ENCODE data around the gene PSD.
A peak's percentile ranks its signal among the peaks of the same experiment; 100 is the strongest.

Gene PSD

GRCh38 chr10:102395400-102396316, 22.9 kb downstream of the PSD start, which contains the start of gene NFKB2:
Gene NFKB2, plus strand, starts transcription at chr10:102395705. Its CDS starts 255 bp downstream, at chr10:102395960.
- Histone ChIP-seq H3K9me3 (ENCODE audit: low read depth, low read length) (no peaks in the 10 kb centered on the region), H3K4me3 (peak within 1 kb of the TSS; percentile 82), H3K36me3 (ENCODE audit: insufficient read depth, low read length) (no peaks in the 10 kb centered on the region), H3K27ac (no peak within 1 kb of the TSS), H3K9ac (ENCODE audit: insufficient read length) (no peak within 1 kb of the TSS)
- TF ChIP-seq POLR2AphosphoS5 (IDR thresholded peaks at IDR 0.05; ENCODE audit: borderline replicate concordance, low read depth, low read length), result no peak
- TF ChIP-seq EZH2 (IDR thresholded peaks at IDR 0.05), result no peak
- no peak for TF ChIP-seq FOXP2 (optimal IDR thresholded peaks at IDR 0.05; ENCODE audit: control extremely low read depth, extremely low read length, insufficient read depth)
- DNase-seq (ENCODE audit: low read depth, low spot score), result no peak

GRCh38 chr10:102394801-102395399, 23.7 kb downstream of the PSD start:
- no peak for DNase-seq (ENCODE audit: low read depth, low spot score)

GRCh38 chr10:102394079-102394800, 24.3 kb downstream of the PSD start:
- H3K9me3 ChIP-seq (ENCODE audit: low read depth, low read length), result no peaks in the 10 kb centered on the region
- no peak for TF ChIP-seq POLR2AphosphoS5 (IDR thresholded peaks at IDR 0.05; ENCODE audit: borderline replicate concordance, low read depth, low read length)
- no peak for TF ChIP-seq EZH2 (IDR thresholded peaks at IDR 0.05)
- no peak for TF ChIP-seq FOXP2 (optimal IDR thresholded peaks at IDR 0.05; ENCODE audit: control extremely low read depth, extremely low read length, insufficient read depth)
- H3K9ac ChIP-seq (ENCODE audit: insufficient read length), result no peak overlapping the region
- H3K36me3 ChIP-seq (ENCODE audit: insufficient read depth, low read length), result no peaks in the 10 kb centered on the region
- peak; percentile 28 for DNase-seq (ENCODE audit: low read depth, low spot score)
- peak overlapping the region; percentile 82 for H3K4me3 ChIP-seq
- no peak overlapping the region for H3K27ac ChIP-seq

More at GRCh38 chr10:102394801-102395399, 23.7 kb downstream of the PSD start:
- Histone ChIP-seq H3K36me3 (ENCODE audit: insufficient read depth, low read length) (no peaks in the 10 kb centered on the region), H3K9me3 (ENCODE audit: low read depth, low read length) (no peaks in the 10 kb centered on the region), H3K27ac (no peak overlapping the region), H3K4me3 (peak overlapping the region; percentile 82), H3K9ac (ENCODE audit: insufficient read length) (no peak overlapping the region)
- TF ChIP-seq POLR2AphosphoS5 (IDR thresholded peaks at IDR 0.05; ENCODE audit: borderline replicate concordance, low read depth, low read length), result no peak
- no peak for TF ChIP-seq FOXP2 (optimal IDR thresholded peaks at IDR 0.05; ENCODE audit: control extremely low read depth, extremely low read length, insufficient read depth)
- TF ChIP-seq EZH2 (IDR thresholded peaks at IDR 0.05), result no peak

- H3K36me3 ChIP-seq (ENCODE audit: insufficient read depth, low read length), result no peaks in the 10 kb centered on the region
- TF ChIP-seq FOXP2 (optimal IDR thresholded peaks at IDR 0.05; ENCODE audit: control extremely low read depth, extremely low read length, insufficient read depth) (no peak), POLR2AphosphoS5 (IDR thresholded peaks at IDR 0.05; ENCODE audit: borderline replicate concordance, low read depth, low read length) (no peak), EZH2 (IDR thresholded peaks at IDR 0.05) (no peak)
- H3K9me3 ChIP-seq (ENCODE audit: low read depth, low read length), result no peaks in the 10 kb centered on the region
- peak overlapping the region; percentile 82 for H3K4me3 ChIP-seq
- H3K27ac ChIP-seq, result no peak overlapping the region
- no peak for DNase-seq (ENCODE audit: low read depth, low spot score)
- H3K9ac ChIP-seq (ENCODE audit: insufficient read length), result peak overlapping the region; percentile 26
These were observed 25.0 kb downstream of the PSD start for GRCh38 chr10:102393411-102394078.

GRCh38 chr10:102392306-102392705, 26.3 kb downstream of the PSD start:
- Histone ChIP-seq H3K27ac (no peak overlapping the region), H3K9ac (ENCODE audit: insufficient read length) (no peak overlapping the region), H3K9me3 (ENCODE audit: low read depth, low read length) (no peaks in the 10 kb centered on the region), H3K4me3 (no peak overlapping the region), H3K36me3 (ENCODE audit: insufficient read depth, low read length) (no peaks in the 10 kb centered on the region)
- no peak for TF ChIP-seq EZH2 (IDR thresholded peaks at IDR 0.05)
- no peak for TF ChIP-seq POLR2AphosphoS5 (IDR thresholded peaks at IDR 0.05; ENCODE audit: borderline replicate concordance, low read depth, low read length)
- TF ChIP-seq FOXP2 (optimal IDR thresholded peaks at IDR 0.05; ENCODE audit: control extremely low read depth, extremely low read length, insufficient read depth), result no peak
- DNase-seq (ENCODE audit: low read depth, low spot score), result no peak

GRCh38 chr10:102389894-102390293, 28.7 kb downstream of the PSD start:
- DNase-seq (ENCODE audit: low read depth, low spot score), result no peak
- Histone ChIP-seq H3K36me3 (ENCODE audit: insufficient read depth, low read length) (no peaks in the 10 kb centered on the region), H3K27ac (no peak overlapping the region), H3K4me3 (no peak overlapping the region), H3K9ac (ENCODE audit: insufficient read length) (no peak overlapping the region), H3K9me3 (ENCODE audit: low read depth, low read length) (no peaks in the 10 kb centered on the region)
- no peak for TF ChIP-seq FOXP2 (optimal IDR thresholded peaks at IDR 0.05; ENCODE audit: control extremely low read depth, extremely low read length, insufficient read depth)
- no peak for TF ChIP-seq POLR2AphosphoS5 (IDR thresholded peaks at IDR 0.05; ENCODE audit: borderline replicate concordance, low read depth, low read length)
- no peak for TF ChIP-seq EZH2 (IDR thresholded peaks at IDR 0.05)

GRCh38 chr10:102384606-102385429, 33.8 kb downstream of the PSD start:
- Histone ChIP-seq H3K27ac (no peak overlapping the region), H3K4me3 (no peak overlapping the region), H3K36me3 (ENCODE audit: insufficient read depth, low read length) (no peaks in the 10 kb centered on the region; the same call in 1 of the 2 replicates), H3K9ac (ENCODE audit: insufficient read length) (no peak overlapping the region), H3K9me3 (ENCODE audit: low read depth, low read length) (no peaks in the 10 kb centered on the region)
- no peak for DNase-seq (ENCODE audit: low read depth, low spot score)
- TF ChIP-seq FOXP2 (optimal IDR thresholded peaks at IDR 0.05; ENCODE audit: control extremely low read depth, extremely low read length, insufficient read depth), result no peak
- no peak for TF ChIP-seq EZH2 (IDR thresholded peaks at IDR 0.05)
- no peak for TF ChIP-seq POLR2AphosphoS5 (IDR thresholded peaks at IDR 0.05; ENCODE audit: borderline replicate concordance, low read depth, low read length)

All from SK-N-MC (cell line).